GM23338 (cell line): ENCODE results near the gene FGF22.

Experiments used
- CREB1 ChIP-seq: fragments of 250-450 bp; sonication (Bioruptor Pico); IDR thresholded peaks from 2 replicates; pipeline ENCODE4 v1.5.0; 2020; ENCODE audit warnings: low read depth, mild to moderate bottlenecking, moderate library complexity
- EZH2 ChIP-seq: fragments of 200-600 bp; sonication (generic); IDR thresholded peaks from one replicate; pipeline ENCODE4 v1.8.0; 2017; ENCODE audit warnings: antibody characterized with exemption, mild to moderate bottlenecking, low read depth; ENCODE audit not compliant: unreplicated experiment
- JUNB ChIP-seq: IDR thresholded peaks from one replicate; pipeline ENCODE4 v1.6.1; 2016; ENCODE audit warnings: antibody characterized with exemption; ENCODE audit not compliant: unreplicated experiment
- POLR2AphosphoS5 ChIP-seq: IDR thresholded peaks from 2 replicates; pipeline ENCODE4 v1.6.1; 2016; ENCODE audit warnings: antibody characterized with exemption, low read depth
- STAT1 ChIP-seq: IDR thresholded peaks from one replicate; pipeline ENCODE4 v1.6.1; 2016; ENCODE audit warnings: antibody characterized with exemption; ENCODE audit not compliant: unreplicated experiment
- ZNF331 ChIP-seq: fragments of 250-450 bp; sonication (Bioruptor Pico); IDR thresholded peaks from 2 replicates; pipeline ENCODE4 v1.5.0; 2020; ENCODE audit warnings: low read depth, mild to moderate bottlenecking, moderate library complexity
- TF ChIP-seq, protein P1 (sequence below), 2 experiments: fragments of 200-600 bp in 1 of 2; sonication (generic) in 1 of 2; conservative IDR thresholded peaks; 2 replicates each; pipeline versions ENCODE4 v1.5.1 to v1.6.1; 2016 to 2017; ENCODE audit warnings: antibody characterized with exemption in 2 of 2, low read depth in 2 of 2, mild to moderate bottlenecking in 2 of 2, moderate library complexity in 1 of 2
- TF ChIP-seq, protein P2 (sequence below): IDR thresholded peaks from 2 replicates; pipeline ENCODE4 v1.6.1; 2016; ENCODE audit warnings: antibody characterized with exemption
- TF ChIP-seq, protein P3 (sequence below): IDR thresholded peaks from one replicate; pipeline ENCODE4 v1.6.1; 2018; ENCODE audit warnings: antibody characterized with exemption; ENCODE audit not compliant: unreplicated experiment

DNA sequence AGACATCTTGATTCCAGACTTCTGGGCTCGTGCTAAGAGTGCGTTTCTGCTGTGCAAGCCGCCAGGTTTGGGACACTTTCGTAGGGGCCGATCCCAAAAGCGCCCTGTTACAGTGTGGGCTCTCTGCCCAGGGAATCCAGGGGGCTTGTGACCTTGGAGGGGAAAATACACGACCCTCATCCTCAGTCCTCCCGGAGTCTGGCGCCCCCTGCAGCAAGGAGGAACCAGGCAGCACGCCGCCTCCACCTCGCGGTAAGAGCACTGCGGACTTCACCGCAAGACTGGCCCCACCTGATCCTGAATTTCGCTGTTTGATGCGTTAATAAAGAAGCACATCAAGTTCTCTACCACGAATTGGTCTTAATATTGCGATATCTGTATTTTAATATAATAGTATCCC is 11.5 kb upstream of the FGF22 start:
- TF ChIP-seq, protein P1, sequence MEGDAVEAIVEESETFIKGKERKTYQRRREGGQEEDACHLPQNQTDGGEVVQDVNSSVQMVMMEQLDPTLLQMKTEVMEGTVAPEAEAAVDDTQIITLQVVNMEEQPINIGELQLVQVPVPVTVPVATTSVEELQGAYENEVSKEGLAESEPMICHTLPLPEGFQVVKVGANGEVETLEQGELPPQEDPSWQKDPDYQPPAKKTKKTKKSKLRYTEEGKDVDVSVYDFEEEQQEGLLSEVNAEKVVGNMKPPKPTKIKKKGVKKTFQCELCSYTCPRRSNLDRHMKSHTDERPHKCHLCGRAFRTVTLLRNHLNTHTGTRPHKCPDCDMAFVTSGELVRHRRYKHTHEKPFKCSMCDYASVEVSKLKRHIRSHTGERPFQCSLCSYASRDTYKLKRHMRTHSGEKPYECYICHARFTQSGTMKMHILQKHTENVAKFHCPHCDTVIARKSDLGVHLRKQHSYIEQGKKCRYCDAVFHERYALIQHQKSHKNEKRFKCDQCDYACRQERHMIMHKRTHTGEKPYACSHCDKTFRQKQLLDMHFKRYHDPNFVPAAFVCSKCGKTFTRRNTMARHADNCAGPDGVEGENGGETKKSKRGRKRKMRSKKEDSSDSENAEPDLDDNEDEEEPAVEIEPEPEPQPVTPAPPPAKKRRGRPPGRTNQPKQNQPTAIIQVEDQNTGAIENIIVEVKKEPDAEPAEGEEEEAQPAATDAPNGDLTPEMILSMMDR (conservative IDR thresholded peaks at IDR 0.05; ENCODE audit: low read depth in 2 of 2) = peak; percentile 79 to 88
- TF ChIP-seq POLR2AphosphoS5 = no peak
- no peak for TF ChIP-seq EZH2
- TF ChIP-seq, protein P2, sequence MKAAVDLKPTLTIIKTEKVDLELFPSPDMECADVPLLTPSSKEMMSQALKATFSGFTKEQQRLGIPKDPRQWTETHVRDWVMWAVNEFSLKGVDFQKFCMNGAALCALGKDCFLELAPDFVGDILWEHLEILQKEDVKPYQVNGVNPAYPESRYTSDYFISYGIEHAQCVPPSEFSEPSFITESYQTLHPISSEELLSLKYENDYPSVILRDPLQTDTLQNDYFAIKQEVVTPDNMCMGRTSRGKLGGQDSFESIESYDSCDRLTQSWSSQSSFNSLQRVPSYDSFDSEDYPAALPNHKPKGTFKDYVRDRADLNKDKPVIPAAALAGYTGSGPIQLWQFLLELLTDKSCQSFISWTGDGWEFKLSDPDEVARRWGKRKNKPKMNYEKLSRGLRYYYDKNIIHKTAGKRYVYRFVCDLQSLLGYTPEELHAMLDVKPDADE = no peak
- no peak for TF ChIP-seq STAT1
- no peak for TF ChIP-seq JUNB
- TF ChIP-seq CREB1 (CRISPR knock-in tag) = no peak
- TF ChIP-seq, protein P3, sequence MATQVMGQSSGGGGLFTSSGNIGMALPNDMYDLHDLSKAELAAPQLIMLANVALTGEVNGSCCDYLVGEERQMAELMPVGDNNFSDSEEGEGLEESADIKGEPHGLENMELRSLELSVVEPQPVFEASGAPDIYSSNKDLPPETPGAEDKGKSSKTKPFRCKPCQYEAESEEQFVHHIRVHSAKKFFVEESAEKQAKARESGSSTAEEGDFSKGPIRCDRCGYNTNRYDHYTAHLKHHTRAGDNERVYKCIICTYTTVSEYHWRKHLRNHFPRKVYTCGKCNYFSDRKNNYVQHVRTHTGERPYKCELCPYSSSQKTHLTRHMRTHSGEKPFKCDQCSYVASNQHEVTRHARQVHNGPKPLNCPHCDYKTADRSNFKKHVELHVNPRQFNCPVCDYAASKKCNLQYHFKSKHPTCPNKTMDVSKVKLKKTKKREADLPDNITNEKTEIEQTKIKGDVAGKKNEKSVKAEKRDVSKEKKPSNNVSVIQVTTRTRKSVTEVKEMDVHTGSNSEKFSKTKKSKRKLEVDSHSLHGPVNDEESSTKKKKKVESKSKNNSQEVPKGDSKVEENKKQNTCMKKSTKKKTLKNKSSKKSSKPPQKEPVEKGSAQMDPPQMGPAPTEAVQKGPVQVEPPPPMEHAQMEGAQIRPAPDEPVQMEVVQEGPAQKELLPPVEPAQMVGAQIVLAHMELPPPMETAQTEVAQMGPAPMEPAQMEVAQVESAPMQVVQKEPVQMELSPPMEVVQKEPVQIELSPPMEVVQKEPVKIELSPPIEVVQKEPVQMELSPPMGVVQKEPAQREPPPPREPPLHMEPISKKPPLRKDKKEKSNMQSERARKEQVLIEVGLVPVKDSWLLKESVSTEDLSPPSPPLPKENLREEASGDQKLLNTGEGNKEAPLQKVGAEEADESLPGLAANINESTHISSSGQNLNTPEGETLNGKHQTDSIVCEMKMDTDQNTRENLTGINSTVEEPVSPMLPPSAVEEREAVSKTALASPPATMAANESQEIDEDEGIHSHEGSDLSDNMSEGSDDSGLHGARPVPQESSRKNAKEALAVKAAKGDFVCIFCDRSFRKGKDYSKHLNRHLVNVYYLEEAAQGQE = no peak
- TF ChIP-seq ZNF331 (CRISPR knock-in tag) = no peak
